ENCODE results near the gene SDK1.

The SDK1 gene

GRCh38 chr7:3438352-3438751 lies 137.3 kb downstream of the SDK1 start:
- no peak for DNase-seq (ENCODE audit: low read depth)
- TF ChIP-seq POLR2A (IDR thresholded peaks at IDR 0.05; ENCODE audit: extremely low read depth, insufficient read length) (no peak), MYC (IDR thresholded peaks at IDR 0.05; ENCODE audit: low read depth, low read length) (no peak)
- TF ChIP-seq, protein P1, sequence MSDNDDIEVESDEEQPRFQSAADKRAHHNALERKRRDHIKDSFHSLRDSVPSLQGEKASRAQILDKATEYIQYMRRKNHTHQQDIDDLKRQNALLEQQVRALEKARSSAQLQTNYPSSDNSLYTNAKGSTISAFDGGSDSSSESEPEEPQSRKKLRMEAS (IDR thresholded peaks at IDR 0.05; ENCODE audit: low read depth, low read length): no peak
- TF ChIP-seq, protein P2, sequence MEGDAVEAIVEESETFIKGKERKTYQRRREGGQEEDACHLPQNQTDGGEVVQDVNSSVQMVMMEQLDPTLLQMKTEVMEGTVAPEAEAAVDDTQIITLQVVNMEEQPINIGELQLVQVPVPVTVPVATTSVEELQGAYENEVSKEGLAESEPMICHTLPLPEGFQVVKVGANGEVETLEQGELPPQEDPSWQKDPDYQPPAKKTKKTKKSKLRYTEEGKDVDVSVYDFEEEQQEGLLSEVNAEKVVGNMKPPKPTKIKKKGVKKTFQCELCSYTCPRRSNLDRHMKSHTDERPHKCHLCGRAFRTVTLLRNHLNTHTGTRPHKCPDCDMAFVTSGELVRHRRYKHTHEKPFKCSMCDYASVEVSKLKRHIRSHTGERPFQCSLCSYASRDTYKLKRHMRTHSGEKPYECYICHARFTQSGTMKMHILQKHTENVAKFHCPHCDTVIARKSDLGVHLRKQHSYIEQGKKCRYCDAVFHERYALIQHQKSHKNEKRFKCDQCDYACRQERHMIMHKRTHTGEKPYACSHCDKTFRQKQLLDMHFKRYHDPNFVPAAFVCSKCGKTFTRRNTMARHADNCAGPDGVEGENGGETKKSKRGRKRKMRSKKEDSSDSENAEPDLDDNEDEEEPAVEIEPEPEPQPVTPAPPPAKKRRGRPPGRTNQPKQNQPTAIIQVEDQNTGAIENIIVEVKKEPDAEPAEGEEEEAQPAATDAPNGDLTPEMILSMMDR (IDR thresholded peaks at IDR 0.05; ENCODE audit: low read depth, low read length): no peak
- no peak overlapping the region for H3K4me3 ChIP-seq (ENCODE audit: low read depth, low read length)

DNA sequence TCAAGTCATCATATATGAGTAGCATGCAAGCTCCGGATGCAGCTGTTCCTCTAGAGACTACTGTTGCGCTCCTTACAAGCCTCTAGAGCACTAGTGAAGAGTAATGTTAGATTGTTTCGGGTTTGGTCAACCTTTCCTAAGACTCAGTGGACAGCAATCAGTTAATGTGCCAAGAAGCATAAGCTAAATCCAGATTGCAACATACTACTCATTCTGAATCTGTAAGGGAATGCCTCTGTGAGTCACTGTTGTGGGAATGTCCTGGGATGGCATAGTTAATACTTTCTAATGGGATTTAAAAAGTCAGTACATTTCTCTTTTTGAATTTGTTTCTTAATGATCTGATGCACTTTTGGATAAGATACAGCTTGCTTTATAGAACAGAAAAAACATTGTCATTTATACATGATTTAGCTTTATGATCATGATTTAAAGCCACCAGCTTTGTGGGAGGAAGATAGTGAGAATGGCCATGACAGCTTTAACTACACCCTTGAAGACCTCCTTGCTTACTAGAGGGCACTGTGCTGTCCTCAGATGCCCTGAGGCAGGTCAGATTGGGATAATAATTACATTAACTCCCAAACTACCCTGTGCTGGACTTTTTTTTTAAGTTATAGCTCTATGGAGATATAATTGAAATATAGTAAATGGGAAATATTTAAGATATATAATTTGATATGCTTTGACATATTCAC lies 138.4 kb downstream of the SDK1 start:
- no peak overlapping the region for H3K4me3 ChIP-seq (ENCODE audit: low read depth, low read length)
- TF ChIP-seq, protein P2 (IDR thresholded peaks at IDR 0.05; ENCODE audit: low read depth, low read length): no peak
- TF ChIP-seq POLR2A (IDR thresholded peaks at IDR 0.05; ENCODE audit: extremely low read depth, insufficient read length) (no peak), MYC (IDR thresholded peaks at IDR 0.05; ENCODE audit: low read depth, low read length) (no peak)
- TF ChIP-seq, protein P1 (IDR thresholded peaks at IDR 0.05; ENCODE audit: low read depth, low read length): no peak
- no peak for DNase-seq (ENCODE audit: low read depth)

DNA sequence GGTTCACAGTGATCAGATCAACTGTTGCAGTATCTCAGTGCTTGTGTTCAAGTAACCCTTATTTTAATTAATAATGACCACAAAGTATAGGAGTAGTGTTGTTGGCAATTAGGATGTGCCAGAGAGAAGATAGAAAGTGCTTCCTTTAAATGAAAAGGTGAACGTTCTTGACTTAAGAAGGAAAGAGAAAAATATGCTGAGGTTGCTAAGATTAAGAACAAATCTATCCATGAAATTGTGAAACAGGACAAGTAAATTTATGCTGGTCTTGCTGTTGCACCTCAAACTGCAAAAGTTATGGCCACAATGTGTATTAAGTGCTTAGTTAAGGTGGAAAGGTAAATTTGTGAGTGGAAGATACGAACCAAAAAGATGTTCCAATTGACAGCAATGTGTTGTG lies 139.5 kb downstream of the SDK1 start:
- DNase-seq (ENCODE audit: low read depth): no peak
- TF ChIP-seq POLR2A (IDR thresholded peaks at IDR 0.05; ENCODE audit: extremely low read depth, insufficient read length) (no peak), MYC (IDR thresholded peaks at IDR 0.05; ENCODE audit: low read depth, low read length) (no peak)
- TF ChIP-seq, protein P1 (IDR thresholded peaks at IDR 0.05; ENCODE audit: low read depth, low read length): no peak
- TF ChIP-seq, protein P2 (IDR thresholded peaks at IDR 0.05; ENCODE audit: low read depth, low read length): no peak
- H3K4me3 ChIP-seq (ENCODE audit: low read depth, low read length): no peak overlapping the region

- TF ChIP-seq MYC (IDR thresholded peaks at IDR 0.05; ENCODE audit: low read depth, low read length) (no peak), POLR2A (IDR thresholded peaks at IDR 0.05; ENCODE audit: extremely low read depth, insufficient read length) (no peak)
- TF ChIP-seq, protein P2 (IDR thresholded peaks at IDR 0.05; ENCODE audit: low read depth, low read length): no peak
- TF ChIP-seq, protein P1 (IDR thresholded peaks at IDR 0.05; ENCODE audit: low read depth, low read length): no peak
- no peak for DNase-seq (ENCODE audit: low read depth)
- no peak overlapping the region for H3K4me3 ChIP-seq (ENCODE audit: low read depth, low read length)
These were observed 142.7 kb downstream of the SDK1 start for GRCh38 chr7:3443716-3444115.

GRCh38 chr7:3446786-3447185 lies 145.7 kb downstream of the SDK1 start:
- TF ChIP-seq MYC (IDR thresholded peaks at IDR 0.05; ENCODE audit: low read depth, low read length): no peak
- TF ChIP-seq, protein P1 (IDR thresholded peaks at IDR 0.05; ENCODE audit: low read depth, low read length): no peak
- TF ChIP-seq POLR2A (IDR thresholded peaks at IDR 0.05; ENCODE audit: extremely low read depth, insufficient read length): no peak
- TF ChIP-seq, protein P2 (IDR thresholded peaks at IDR 0.05; ENCODE audit: low read depth, low read length): no peak
- no peak overlapping the region for H3K4me3 ChIP-seq (ENCODE audit: low read depth, low read length)
- DNase-seq (ENCODE audit: low read depth): no peak

All from NB4 (cell line).